Measurements from ENCODE around the gene PTPRN2. TPM values are rescaled to one million over a fixed set of nuclear protein-coding genes. Genes with fewer than 3 reads are reported as not detected.

Gene PTPRN2
- total RNA-seq, 1 donor, result 0.09 TPM

GRCh38 chr7:157497744-157498651, 1089.6 kb downstream of the PTPRN2 start:
- no peak overlapping the region for H3K4me3 ChIP-seq (ENCODE audit: low read depth, low read length)
- TF ChIP-seq CTCF (IDR thresholded peaks at IDR 0.05; ENCODE audit: insufficient read depth, low read length), result no peak
- no peak for DNase-seq (ENCODE audit: low read depth)

GRCh38 chr7:157497367-157497743, 1090.3 kb downstream of the PTPRN2 start:
- no peak for DNase-seq (ENCODE audit: low read depth)
- no peak overlapping the region for H3K4me3 ChIP-seq (ENCODE audit: low read depth, low read length)
- no peak for TF ChIP-seq CTCF (IDR thresholded peaks at IDR 0.05; ENCODE audit: insufficient read depth, low read length)

GRCh38 chr7:157496416-157497275, 1091.0 kb downstream of the PTPRN2 start:
- H3K4me3 ChIP-seq (ENCODE audit: low read depth, low read length), result no peak overlapping the region
- TF ChIP-seq CTCF (IDR thresholded peaks at IDR 0.05; ENCODE audit: insufficient read depth, low read length), result no peak
- DNase-seq (ENCODE audit: low read depth), result no peak

GRCh38 chr7:157495594-157495993, 1092.0 kb downstream of the PTPRN2 start:
- TF ChIP-seq CTCF (IDR thresholded peaks at IDR 0.05; ENCODE audit: insufficient read depth, low read length), result no peak
- no peak for DNase-seq (ENCODE audit: low read depth)
- H3K4me3 ChIP-seq (ENCODE audit: low read depth, low read length), result no peak overlapping the region

- DNase-seq (ENCODE audit: low read depth), result no peak
- no peak for TF ChIP-seq CTCF (IDR thresholded peaks at IDR 0.05; ENCODE audit: insufficient read depth, low read length)
- H3K4me3 ChIP-seq (ENCODE audit: low read depth, low read length), result no peak overlapping the region
Measured at GRCh38 chr7:157495177-157495553, 1092.5 kb downstream of the PTPRN2 start.

GRCh38 chr7:157494506-157495176, 1093.0 kb downstream of the PTPRN2 start:
- H3K4me3 ChIP-seq (ENCODE audit: low read depth, low read length), result no peak overlapping the region
- no peak for TF ChIP-seq CTCF (IDR thresholded peaks at IDR 0.05; ENCODE audit: insufficient read depth, low read length)
- DNase-seq (ENCODE audit: low read depth), result no peak

Data from fibroblast of the aortic adventitia (primary cell).